ENCODE results near the gene GAS7. TPM values are rescaled to one million over a fixed set of nuclear protein-coding genes. Genes with fewer than 3 reads are reported as not detected.
"Not testable (repeated sequence)": the region's sequence is repeated elsewhere in the genome, so short reads cannot be mapped to it uniquely, and the experiment has no call there.

GAS7 gene
- total RNA-seq, 1 experiment from 2014 or later = 20.3 TPM

- peak; percentile 87 for DNase-seq (ENCODE audit: low read depth)
Measured at GRCh38 chr17:10022416-10022815, 176.0 kb downstream of the GAS7 start.

DNA sequence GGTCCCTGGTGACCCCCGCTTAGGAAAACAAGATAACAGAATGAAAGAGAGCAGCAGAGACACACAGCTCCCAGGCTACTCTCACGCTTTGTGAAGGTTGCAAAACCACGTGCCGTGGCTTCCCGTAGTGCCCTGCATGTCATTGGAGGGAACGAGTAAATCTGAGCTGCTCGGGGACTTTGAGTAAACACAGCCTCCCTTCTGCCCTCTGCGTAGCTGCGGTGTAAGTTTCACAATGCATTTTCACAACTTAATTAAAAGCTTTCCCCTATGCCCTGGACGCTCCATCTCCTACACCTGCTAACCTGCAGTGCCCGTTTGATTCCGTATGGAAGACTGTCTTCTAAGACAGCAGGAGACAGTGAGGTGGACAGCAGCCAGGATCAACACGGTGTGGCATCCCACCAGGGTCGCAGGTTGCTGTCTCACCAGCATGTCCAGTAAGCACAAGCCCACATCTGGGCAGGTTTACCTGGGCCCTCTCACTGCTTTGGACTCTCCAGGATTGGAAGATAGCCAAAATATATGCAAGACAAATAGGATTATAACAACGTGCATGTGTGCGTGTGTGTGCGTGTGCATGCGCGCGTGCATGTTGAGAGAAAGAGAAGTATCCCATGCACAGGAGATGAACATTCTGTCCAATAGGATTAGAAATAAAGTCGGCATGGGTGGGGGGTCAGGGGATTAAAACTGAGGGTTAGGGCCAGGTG, 177.0 kb downstream of the GAS7 start:
- DNase-seq (ENCODE audit: low read depth) = no peak

GRCh38 chr17:10019941-10020451, 178.4 kb downstream of the GAS7 start:
- peak; percentile 88 for DNase-seq (ENCODE audit: low read depth)

- DNase-seq (ENCODE audit: low read depth) = no peak
Measured at GRCh38 chr17:10018461-10018891, 179.9 kb downstream of the GAS7 start.

DNA sequence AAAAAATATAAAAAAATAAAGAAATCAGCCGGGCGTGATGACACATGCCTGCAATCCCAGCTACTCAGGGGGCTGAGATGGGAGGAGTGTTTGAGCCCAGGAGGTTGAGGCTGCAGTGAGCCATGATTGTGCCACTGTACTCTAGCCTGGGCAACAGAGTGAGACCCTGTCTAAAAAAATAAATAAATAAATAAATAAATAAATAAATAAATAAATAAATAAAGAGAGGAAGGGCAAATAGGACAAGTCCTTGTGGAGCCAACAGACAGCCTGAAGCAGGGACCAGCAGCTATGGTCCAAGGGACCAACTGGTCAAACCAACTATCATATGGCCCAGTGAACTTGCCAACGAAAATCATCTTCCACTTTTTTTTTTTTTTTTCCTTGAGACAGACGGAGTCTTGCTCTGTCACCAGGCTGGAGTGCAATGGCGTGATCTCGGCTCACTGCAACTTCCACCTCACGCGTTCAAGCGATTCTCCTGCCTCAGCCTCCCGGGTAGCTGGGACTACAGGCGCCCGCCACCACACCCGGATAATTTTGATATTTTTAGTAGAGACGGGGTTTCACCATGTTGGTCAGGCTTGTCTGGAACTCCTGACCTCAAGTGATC, 181.3 kb downstream of the GAS7 start:
- DNase-seq (ENCODE audit: low read depth) = not testable (repeated sequence)

DNA sequence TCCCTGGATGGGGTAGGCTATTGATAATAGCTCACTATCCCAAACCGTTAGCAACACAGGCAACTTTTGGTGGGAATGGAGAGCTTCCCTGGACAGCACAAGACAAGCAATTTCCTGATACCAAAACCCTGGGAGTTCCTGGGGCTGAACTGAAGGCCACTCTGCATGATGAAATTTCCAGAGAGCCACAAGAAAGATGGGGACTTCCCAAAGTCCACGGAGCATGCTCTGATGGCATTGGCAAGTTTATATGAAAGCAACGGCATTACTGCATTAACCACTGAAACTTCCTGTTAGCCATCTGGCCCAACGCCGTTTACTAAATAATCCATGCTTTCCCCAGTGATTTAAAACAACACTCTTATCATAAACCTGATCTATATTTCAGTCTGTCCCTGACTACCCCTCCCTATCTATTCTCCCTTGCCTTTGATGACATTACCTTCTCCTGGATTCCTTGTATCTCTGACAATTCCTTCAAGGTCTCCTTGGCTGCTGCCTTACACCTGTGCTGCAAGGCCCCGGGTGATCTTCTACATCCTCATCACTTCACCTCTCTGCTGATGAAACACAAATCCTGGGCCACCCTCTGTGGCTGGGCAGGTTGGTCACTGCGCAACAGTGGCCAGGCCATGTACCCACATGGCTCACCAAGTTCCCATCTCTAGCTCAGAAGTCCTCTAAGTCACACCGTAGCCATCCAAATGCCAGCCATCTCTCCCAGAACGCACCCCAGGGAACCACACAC, 184.9 kb downstream of the GAS7 start:
- peak; percentile 77 for DNase-seq (ENCODE audit: low read depth)

DNA sequence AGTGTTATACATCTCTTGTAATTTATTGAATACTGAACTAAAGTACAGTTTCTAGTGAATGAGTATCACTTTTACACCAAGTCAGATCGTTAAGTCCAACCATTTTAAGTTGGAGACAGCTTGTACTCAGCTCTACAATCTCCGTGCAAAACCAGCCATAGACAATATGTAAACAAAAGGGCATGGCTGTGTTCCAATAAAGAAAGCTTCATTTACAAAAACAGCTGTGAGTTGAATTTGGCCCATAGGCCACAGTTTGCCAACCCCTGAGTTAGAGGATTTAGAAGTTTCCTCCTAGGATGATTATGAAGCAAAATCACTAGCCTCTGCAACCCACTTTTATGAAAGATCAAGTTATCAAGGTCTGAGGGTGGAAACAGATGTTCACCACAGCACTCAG, 187.7 kb downstream of the GAS7 start:
- peak; percentile 18 for DNase-seq (ENCODE audit: low read depth)

DNA sequence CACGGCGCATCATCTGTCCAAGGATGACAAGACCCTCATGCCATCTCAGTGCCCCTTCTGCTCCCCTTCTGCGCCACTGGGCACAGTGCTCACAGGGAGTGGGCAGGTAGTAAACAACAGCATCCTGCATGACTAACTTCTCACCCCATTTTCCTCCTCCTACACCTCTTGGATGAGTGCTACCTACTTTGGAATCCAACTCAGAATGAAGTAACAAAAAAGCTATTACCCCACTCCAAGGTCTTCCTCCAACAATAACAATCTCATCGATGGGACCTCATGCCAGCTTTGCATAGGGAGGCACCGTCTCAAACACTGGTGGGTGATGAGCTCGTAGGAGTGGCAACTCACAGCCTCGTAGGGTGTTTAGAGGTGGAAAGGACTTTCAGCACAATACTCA, 194.7 kb downstream of the GAS7 start:
- no peak for DNase-seq (ENCODE audit: low read depth)

- not testable (repeated sequence) for DNase-seq (ENCODE audit: low read depth)
Measured at GRCh38 chr17:10002567-10003360, 195.6 kb downstream of the GAS7 start.

DNA sequence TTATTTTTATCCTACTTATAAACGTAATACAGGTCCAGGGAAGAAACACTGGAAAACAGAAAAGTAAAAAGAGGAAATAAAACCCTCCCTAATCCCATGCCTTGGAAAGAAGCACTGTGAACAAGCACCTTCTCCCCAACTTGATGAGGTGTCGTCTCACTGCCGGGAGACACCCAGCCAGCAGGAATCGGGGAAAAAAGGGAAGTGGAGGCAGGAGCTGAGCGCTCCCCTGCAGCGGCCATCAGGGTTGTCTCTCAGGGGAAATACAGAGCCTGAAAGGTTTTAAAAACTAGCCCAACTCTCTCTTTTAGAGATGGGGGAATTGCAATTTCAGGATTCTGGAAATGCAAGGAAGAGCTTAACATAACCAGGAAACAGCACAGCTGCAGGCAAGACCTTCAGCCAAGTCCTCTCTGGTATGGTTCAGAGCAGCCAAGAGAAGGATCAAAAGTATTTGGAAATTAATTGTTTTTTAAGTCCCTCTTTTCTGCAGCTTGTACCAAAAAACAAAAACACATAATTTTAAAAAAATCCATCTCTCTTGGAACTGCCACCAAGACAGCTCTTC, 197.0 kb downstream of the GAS7 start:
- DNase-seq (ENCODE audit: low read depth) = no peak

DNA sequence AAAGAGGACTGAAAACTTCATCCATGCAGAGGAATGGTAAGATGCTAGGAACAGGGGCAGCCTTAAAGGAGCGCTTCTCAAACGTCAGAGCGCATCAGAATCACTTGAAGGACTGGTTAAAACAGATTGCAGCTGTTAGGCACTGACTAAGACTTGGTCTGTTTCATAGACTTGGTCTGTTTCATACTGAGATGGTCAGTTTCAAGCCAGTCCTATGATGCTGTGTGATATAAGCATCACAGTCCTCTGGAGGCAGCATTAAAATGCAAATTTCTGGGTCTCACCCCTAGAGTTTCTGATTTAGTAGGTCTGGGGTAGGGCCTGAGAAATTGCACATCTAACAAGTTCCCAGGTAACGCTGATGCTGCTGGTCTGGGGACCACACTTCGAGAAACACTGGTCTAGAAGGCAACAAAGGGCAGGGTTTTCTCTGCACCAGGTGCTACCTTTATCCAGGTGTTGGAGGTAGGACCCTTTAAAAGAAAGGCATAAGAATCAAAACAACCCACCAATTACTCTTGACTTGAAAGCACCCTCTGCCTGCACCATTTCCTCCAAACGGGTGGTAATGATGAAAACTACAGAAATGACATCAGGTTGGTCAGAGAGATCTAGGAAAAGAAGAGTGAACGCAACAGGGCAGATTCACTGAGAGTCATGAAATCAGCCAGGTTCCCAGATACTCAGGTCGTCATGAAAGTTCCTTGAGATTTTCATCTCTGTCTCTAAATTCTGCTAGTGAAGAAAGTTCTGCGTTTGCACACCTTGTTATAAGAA, 198.3 kb downstream of the GAS7 start:
- DNase-seq (ENCODE audit: low read depth) = no peak

DNA sequence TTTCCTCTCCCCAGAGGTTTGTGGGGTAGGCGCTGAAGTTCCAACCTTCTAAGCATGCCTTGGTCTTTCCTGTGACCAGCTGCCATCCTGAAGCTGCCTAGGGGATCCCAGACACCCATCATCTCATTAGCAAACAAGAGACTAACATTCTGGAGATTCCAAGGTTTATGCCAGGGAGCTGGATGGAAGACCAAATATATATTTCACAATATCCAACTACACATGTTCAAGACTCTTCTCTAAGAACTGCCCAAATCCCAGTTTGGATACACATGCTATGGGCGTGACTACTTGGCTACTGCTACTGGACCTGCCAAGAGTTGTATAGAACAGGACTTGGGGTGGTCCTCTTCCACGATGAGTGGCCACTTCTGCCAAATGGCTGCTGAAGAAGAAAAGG, 200.3 kb downstream of the GAS7 start:
- DNase-seq (ENCODE audit: low read depth) = no peak

DNA sequence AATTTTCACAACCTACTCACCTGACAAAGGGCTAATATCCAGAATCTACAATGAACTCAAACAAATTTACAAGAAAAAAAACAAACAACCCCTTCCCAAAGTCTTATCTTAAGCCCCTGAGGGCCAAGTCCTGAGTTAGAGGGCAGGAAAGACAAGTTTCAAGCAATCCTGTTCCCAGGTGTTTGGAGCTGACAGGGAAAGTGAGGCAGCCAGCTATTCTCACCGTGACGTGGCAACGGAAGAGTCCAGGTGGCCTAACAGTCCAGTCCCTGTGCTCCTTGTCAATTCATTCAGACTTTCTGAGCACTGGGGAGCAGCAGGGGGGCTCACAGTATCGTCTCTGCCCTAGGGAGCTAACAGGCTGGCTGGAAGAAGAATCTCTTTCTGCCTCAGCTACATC, 203.6 kb downstream of the GAS7 start:
- no peak for DNase-seq (ENCODE audit: low read depth)

DNA sequence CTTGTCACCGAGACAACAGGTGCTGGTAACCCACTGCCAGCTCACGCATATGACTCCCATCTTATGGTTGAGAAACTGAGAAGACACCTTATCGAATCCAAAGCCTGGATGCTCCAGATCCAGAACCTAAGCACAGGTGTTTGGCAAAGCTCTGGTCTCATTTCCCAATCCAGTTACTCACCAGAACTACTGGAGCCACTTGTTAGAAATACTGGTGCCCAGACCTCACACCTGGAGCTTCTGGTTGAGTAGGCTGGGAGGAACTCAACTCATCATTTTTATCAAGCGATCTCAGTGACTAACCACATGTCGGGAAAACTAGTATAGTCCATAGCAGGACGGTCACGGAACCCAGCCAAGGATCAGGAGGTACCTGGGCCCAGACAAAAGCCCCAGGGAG, 206.6 kb downstream of the GAS7 start:
- no peak for DNase-seq (ENCODE audit: low read depth)

DNA sequence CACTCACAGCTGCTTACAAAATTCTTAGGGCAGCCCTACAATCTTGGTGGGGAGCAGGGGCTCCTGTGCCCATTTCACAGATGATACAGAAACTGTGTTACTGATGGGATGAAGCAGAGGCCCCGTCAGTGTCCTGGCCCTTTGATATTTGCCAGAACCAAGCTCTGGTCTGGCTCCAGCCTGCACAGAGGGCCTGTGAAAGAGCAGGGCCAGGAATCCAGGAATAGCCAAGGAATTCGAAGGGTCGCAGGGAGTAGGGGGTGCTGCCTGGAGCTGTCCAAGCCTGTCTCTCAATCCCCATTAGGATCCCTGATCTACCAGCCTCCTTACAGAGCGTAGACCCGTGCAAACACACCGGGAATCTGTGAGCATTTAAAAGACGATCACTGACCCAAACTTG, 207.1 kb downstream of the GAS7 start:
- DNase-seq (ENCODE audit: low read depth) = no peak

GRCh38 chr17:9987779-9988585, 210.4 kb downstream of the GAS7 start:
- peak; percentile 25 for DNase-seq (ENCODE audit: low read depth)

GRCh38 chr17:9986754-9987382, 211.5 kb downstream of the GAS7 start:
- DNase-seq (ENCODE audit: low read depth) = no peak

- DNase-seq (ENCODE audit: low read depth) = no peak
Measured at GRCh38 chr17:9985646-9986045, 212.8 kb downstream of the GAS7 start.

GRCh38 chr17:9984768-9985167, 213.6 kb downstream of the GAS7 start:
- no peak for DNase-seq (ENCODE audit: low read depth)

Data from RPMI7951 (cell line).